Ovary (tissue), 9 donors: Measurements from ENCODE around the gene RGS3. TPM values are rescaled to one million over a fixed set of nuclear protein-coding genes. Genes with fewer than 3 reads are reported as not detected.
A peak's percentile ranks its signal among the peaks of the same experiment; 100 is the strongest.

Source experiments
- DNase-seq, 5 donors: peaks; one replicate each; pipeline ENCODE4 v3.0.0-alpha.2; 2019 to 2020
- H3K27ac ChIP-seq, 2 donors: fragments of 200-600 bp; one replicate each; pipeline versions ENCODE4 v1.5.1 to v1.8.0; 2019 to 2022
- H3K27me3 ChIP-seq: fragments of 200-600 bp; one replicate; pipeline ENCODE4 v1.8.0; 2022
- H3K36me3 ChIP-seq: fragments of 200-600 bp; sonication (generic); one replicate; pipeline ENCODE4 v1.5.1; 2019
- H3K4me1 ChIP-seq: one replicate; pipeline ENCODE4 v1.8.1; 2013; ENCODE audit warnings: mild to moderate bottlenecking, moderate library complexity; ENCODE audit not compliant: insufficient read depth
- H3K4me3 ChIP-seq: fragments of 200-600 bp; sonication (generic); one replicate; pipeline ENCODE4 v1.5.1; 2017
- H3K9me3 ChIP-seq, 2 donors: fragments of 200-600 bp in 1 of 2; sonication (generic) in 1 of 2; one replicate each; pipeline versions ENCODE4 v1.5.1 to v1.8.1; 2013 to 2019; ENCODE audit warnings: mild to moderate bottlenecking in 1 of 2, moderate library complexity in 1 of 2
- EP300 ChIP-seq: sonication (generic); formaldehyde crosslinking; IDR thresholded peaks from one replicate; pipeline ENCODE4 v1.6.1; 2017; ENCODE audit warnings: antibody characterized with exemption
- POLR2A ChIP-seq: fragments of 450-650 bp; IDR thresholded peaks from one replicate; pipeline ENCODE4 v1.6.1; 2017; ENCODE audit warnings: antibody characterized with exemption, mild to moderate bottlenecking, moderate library complexity
- WGBS, 3 donors: extraction: QIAGEN DNeasy Blood & Tissue Kit in 1 of 3; methylation state at CpG; one replicate each; pipeline versions ENCODE4 v1.1.5 to v1.1.7; 2013 to 2017; 5-methylcytosine and 5-hydroxymethylcytosine counted together
- intact Hi-C, 4 donors: fragments of 100-400 bp; cut with DNase I; formaldehyde crosslinking; loops; one replicate each; pipeline versions ENCODE4 v1.11.0 to v1.15.1; 2022 to 2023
- polyA plus RNA-seq, 2 donors: library from polyadenylated mRNA; stranded (reverse); fragments of 200-250 nt in 1 of 2; fragments of 350-450 nt in 1 of 2; fragmentation: Illumina TruSeq in 1 of 2; extraction: RNeasy Lipid Tissue Mini Kit (QIAGEN cat#74804) in 1 of 2; gene quantifications; one replicate each; pipeline ENCODE4 v1.2.3, GENCODE V29; 2013 to 2014
- total RNA-seq, 7 donors: library from RNA; depleted of rRNA in 2 of 7; stranded (reverse); fragments of >200 nt in 2 of 7; fragmentation: NEBNext Ultra II Directional in 3 of 7; extraction: Animal tissue kit (Norgen Biotek cat#: 25700) in 3 of 7; gene quantifications; one replicate each; pipeline versions ENCODE4 v1.1.0 to v1.2.4, GENCODE V29; 2016 to 2023
- TF ChIP-seq, protein P1 (sequence below), 3 donors: fragments of 450-650 bp in 2 of 3; fragments of 200-600 bp in 1 of 3; IDR thresholded peaks; one replicate each; pipeline versions ENCODE4 v1.5.1 to v1.8.0; 2016 to 2022; ENCODE audit warnings: antibody characterized with exemption in 3 of 3, mild to moderate bottlenecking in 1 of 3
- donor health status: DM: no; HTN: no; CAD: no; lungs with moderate emphysema.
- donor health status: DM: no; HTN: no; CAD: no.
- donor health status: Bipolar disorder and iron deficiency.
- donor health status: DM: yes; HTN: yes; CAD: no.
- donor health status: DM: no; HTN: no; CAD: no.
- donor health status: DM: yes; HTN: yes; CAD: no.

RGS3 gene
- total and polyA plus RNA-seq, 9 donors, result 6.1 to 49.3 (median 15.4) TPM

GRCh38 chr9:113524468-113524867 is 60.9 kb downstream of the RGS3 start:
- WGBS, 3 donors, result 92 to 95% (median 93%) methylated on average over 4 of the region's 4 CpGs
- intact Hi-C loops, result no loop called here
- H3K36me3 ChIP-seq, result no peaks in the 10 kb centered on the region
- TF ChIP-seq EP300 (no peak), POLR2A (no peak)
- TF ChIP-seq, protein P1, sequence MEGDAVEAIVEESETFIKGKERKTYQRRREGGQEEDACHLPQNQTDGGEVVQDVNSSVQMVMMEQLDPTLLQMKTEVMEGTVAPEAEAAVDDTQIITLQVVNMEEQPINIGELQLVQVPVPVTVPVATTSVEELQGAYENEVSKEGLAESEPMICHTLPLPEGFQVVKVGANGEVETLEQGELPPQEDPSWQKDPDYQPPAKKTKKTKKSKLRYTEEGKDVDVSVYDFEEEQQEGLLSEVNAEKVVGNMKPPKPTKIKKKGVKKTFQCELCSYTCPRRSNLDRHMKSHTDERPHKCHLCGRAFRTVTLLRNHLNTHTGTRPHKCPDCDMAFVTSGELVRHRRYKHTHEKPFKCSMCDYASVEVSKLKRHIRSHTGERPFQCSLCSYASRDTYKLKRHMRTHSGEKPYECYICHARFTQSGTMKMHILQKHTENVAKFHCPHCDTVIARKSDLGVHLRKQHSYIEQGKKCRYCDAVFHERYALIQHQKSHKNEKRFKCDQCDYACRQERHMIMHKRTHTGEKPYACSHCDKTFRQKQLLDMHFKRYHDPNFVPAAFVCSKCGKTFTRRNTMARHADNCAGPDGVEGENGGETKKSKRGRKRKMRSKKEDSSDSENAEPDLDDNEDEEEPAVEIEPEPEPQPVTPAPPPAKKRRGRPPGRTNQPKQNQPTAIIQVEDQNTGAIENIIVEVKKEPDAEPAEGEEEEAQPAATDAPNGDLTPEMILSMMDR (IDR thresholded peaks at IDR 0.05), result no peak
- no peak for DNase-seq
- H3K27me3 ChIP-seq, result no peaks in the 10 kb centered on the region
- peaks cover 15% of the 10 kb centered on the region for H3K4me1 ChIP-seq
- H3K4me3 ChIP-seq, result no peak overlapping the region
- no peaks in the 10 kb centered on the region for H3K9me3 ChIP-seq
- no peak overlapping the region for H3K27ac ChIP-seq

DNA sequence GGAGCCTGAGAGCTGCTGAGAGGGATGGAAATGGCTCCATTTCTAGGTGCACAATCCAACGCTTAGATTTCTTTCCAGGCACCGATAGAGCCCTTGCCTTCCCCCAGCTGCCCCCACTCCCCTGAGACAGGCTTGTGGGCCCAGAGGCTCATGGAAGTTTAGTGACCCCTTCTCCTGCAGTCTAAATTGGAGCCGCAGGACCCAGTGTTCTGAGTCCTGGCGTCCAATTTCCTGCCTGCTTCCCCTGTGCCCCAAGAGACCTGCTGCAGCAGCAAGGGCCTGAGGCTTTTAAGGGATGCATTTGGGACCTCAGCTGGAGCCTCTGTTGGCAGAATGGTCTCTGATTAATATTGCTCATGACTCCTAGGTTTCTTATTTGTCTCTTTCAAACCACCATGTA is 61.7 kb downstream of the RGS3 start:
- intact Hi-C loops, result no loop called here
- no peaks in the 10 kb centered on the region for H3K9me3 ChIP-seq
- no peaks in the 10 kb centered on the region for H3K36me3 ChIP-seq
- WGBS, 3 donors, result 79 to 89% (median 87%) methylated on average over 4 of the region's 4 CpGs
- peaks cover 15% of the 10 kb centered on the region for H3K4me1 ChIP-seq
- no peaks in the 10 kb centered on the region for H3K27me3 ChIP-seq
- no peak for DNase-seq
- TF ChIP-seq EP300 (no peak), POLR2A (no peak)
- TF ChIP-seq, protein P1 (IDR thresholded peaks at IDR 0.05), result no peak
- no peak overlapping the region for H3K4me3 ChIP-seq
- H3K27ac ChIP-seq, result no peak overlapping the region

DNA sequence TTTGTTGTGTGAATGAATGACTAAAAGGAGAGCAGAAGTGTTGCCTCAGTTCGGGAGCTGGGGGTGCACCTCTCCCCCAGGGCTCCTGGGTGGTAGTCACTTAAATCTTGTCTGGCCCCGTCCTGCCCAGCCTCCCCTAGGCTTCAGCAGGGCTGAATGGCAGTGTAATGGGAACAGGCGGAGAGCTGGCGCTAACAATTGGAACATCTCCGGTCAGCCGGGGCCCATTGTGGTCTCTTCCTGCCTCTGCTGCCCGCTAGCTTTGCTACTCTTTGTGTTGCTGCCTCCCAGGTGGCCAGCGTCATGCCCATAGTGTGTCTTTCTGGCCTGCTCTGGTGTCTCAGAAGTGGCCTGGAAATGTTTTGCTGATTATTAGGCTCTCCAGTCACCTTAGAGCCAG is 62.3 kb downstream of the RGS3 start:
- Histone ChIP-seq H3K4me1 (peaks cover 15% of the 10 kb centered on the region), H3K4me3 (no peak overlapping the region), H3K9me3 (no peaks in the 10 kb centered on the region), H3K27me3 (no peaks in the 10 kb centered on the region), H3K27ac (no peak overlapping the region), H3K36me3 (no peaks in the 10 kb centered on the region)
- TF ChIP-seq, protein P1 (IDR thresholded peaks at IDR 0.05), result no peak
- TF ChIP-seq POLR2A (no peak), EP300 (no peak)
- intact Hi-C loops, result no loop called here
- DNase-seq, result no peak
- 85 to 94% (median 85%) methylated on average over 8 of the region's 8 CpGs for whole genome bisulfite sequencing, 3 donors

DNA sequence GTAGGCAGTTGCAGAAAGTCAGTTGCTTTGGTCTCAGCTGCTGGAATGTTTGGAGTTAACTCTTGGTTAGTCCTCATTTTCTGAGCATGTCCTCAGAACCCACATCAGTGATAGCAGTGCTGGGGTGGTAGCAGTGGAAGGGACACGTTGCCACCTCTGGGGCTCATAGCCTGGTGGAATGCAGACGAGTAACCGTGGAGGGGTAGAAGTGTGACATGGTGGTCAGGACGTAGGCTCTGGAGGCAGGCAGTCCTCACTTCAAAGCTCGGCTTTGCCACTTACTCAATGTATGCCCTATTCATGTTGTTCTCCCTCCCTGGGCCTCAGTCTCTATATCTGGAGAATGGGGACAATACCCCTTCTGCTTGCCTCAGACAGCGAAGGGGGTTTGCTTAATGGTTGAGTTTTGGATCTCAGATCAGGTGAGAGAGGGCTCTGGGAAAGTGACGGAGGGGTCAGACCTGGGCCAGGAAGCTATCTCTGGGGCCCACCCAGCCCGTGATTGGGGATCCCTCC is 62.8 kb downstream of the RGS3 start:
- Histone ChIP-seq H3K9me3 (no peaks in the 10 kb centered on the region), H3K4me3 (no peak overlapping the region), H3K27ac (peak overlapping the region in 1 of 2 donors; percentile 33), H3K4me1 (peaks cover 15% of the 10 kb centered on the region), H3K27me3 (no peaks in the 10 kb centered on the region), H3K36me3 (no peaks in the 10 kb centered on the region)
- DNase-seq, result peak in 1 of 5 donors; percentile 15
- WGBS, 3 donors, result 90 to 96% (median 92%) methylated on average over 8 of the region's 8 CpGs
- intact Hi-C loops, result no loop called here
- TF ChIP-seq EP300 (no peak), POLR2A (no peak)
- TF ChIP-seq, protein P1 (IDR thresholded peaks at IDR 0.05), result no peak
